Peyer's patch (tissue), 4 donors: ENCODE results near the gene RIC3.

Experiments used
- POLR2A ChIP-seq, 2 donors: fragments of 450-650 bp; IDR thresholded peaks; one replicate each; pipeline ENCODE4 v1.5.1; 2017; ENCODE audit warnings: antibody characterized with exemption in 2 of 2, mild to moderate bottlenecking in 2 of 2, moderate library complexity in 2 of 2
- TF ChIP-seq, protein P1 (sequence below), 6 experiments: fragments of 450-650 bp in 4 of 6; fragments of 200-600 bp in 2 of 6; sonication (generic) in 1 of 6; IDR thresholded peaks; one replicate each; pipeline ENCODE4 v1.5.1; 2017 to 2019; ENCODE audit warnings: antibody characterized with exemption in 6 of 6, mild to moderate bottlenecking in 3 of 6, moderate library complexity in 1 of 6

DNA sequence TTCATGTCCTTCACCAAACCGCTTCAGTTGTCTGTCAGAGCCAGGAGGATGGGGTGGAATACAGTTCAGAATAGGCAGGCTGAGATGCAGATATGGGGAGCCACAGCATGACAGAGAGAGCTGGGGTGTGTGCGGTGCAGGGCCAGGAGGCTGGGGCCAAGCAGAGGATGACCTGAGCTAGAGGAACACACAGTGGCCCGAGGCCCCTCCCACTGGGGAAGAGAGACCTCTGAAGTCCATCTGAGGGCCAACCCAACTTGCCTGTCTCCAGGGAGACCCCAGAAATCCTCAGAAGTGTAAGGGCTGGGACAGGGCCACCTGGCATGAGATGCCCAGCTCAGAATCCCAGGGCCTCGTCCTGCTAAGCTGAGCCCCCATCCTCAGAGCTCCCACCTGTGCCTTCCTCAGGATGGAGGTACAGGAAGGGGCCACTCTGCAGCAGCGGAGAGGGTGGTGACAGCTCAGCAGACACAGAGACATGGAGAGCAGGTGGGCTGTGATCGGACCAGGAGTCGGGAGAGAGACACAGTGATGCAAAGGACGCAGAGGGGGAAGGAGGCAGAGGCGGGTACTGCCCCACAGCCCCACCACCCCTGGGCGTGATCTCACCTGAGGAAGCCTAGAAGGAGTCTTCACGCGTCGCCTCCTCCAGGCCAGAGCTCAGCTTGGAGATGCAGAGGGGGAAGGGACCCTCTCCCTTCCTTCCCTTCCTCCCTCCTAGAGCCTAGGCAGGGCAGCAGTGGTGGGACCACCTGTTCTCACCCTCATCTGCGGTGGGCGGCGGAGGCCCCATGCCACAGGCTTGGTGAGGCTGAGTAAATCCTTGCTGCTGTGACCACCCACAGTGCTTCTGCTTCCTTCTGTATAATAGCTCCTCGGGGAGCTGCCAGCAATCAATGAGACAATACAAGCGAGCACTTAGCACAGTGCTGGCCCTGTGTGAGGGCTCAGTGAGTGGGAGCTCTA is 96.9 kb downstream of the RIC3 start:
- TF ChIP-seq, protein P1, sequence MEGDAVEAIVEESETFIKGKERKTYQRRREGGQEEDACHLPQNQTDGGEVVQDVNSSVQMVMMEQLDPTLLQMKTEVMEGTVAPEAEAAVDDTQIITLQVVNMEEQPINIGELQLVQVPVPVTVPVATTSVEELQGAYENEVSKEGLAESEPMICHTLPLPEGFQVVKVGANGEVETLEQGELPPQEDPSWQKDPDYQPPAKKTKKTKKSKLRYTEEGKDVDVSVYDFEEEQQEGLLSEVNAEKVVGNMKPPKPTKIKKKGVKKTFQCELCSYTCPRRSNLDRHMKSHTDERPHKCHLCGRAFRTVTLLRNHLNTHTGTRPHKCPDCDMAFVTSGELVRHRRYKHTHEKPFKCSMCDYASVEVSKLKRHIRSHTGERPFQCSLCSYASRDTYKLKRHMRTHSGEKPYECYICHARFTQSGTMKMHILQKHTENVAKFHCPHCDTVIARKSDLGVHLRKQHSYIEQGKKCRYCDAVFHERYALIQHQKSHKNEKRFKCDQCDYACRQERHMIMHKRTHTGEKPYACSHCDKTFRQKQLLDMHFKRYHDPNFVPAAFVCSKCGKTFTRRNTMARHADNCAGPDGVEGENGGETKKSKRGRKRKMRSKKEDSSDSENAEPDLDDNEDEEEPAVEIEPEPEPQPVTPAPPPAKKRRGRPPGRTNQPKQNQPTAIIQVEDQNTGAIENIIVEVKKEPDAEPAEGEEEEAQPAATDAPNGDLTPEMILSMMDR (IDR thresholded peaks at IDR 0.05): no peak
- TF ChIP-seq POLR2A (IDR thresholded peaks at IDR 0.05): no peak
